ENCODE results near the gene MCTP1. TPM values are rescaled to one million over a fixed set of nuclear protein-coding genes. Genes with fewer than 3 reads are reported as not detected.
A peak's percentile ranks its signal among the peaks of the same experiment; 100 is the strongest.

Gene MCTP1
- total and polyA plus RNA-seq, 7 experiments from 2014 or later = 0.75 to 38.9 (median 2.3) TPM; not detected in 1

DNA sequence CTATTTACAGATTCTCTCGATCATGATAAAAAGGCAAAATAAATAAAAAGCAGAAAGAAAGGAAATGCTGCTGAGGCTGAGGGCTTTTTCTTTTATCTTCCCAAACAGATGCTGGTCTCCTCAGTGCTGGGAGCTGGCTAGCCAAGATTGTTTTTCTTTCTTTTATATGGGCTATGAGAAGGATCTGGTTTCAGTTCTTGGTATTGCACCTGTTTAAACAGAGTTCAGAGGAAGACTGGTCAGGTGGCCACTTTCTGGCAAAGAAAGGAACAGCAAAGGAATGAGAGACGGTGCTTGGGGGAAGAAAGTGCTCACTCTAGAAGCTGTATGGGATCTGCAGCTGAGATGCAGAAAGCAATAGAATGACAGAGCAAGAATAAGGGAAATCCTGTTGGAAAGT lies 577.5 kb downstream of the MCTP1 start:
- CTCF ChIA-PET = no interaction called here
- Histone ChIP-seq H3K27ac (ENCODE audit: low read depth, low read length) (no peak overlapping the region), H3K36me3 (ENCODE audit: control insufficient read depth in 2 of 3, insufficient read depth in 3 of 3, low read length in 3 of 3) (no peaks in the 10 kb centered on the region), H3K9me3 (ENCODE audit: control insufficient read depth in 2 of 3, low read length in 3 of 3) (no peaks in the 10 kb centered on the region), H3K4me3 (ENCODE audit: low read length) (no peak overlapping the region), H3K4me1 (ENCODE audit: control insufficient read depth in 2 of 2, insufficient read depth in 2 of 2, low read length in 2 of 2) (no peaks in the 10 kb centered on the region), H3K27me3 (ENCODE audit: control insufficient read depth in 2 of 2, insufficient read depth in 2 of 2, low read length in 2 of 2) (no peaks in the 10 kb centered on the region)
- ATAC-seq (no peak), DNase-seq (no peak)
- no peaks in the 10 kb centered on the region for H3K9me3 Mint-ChIP-seq
- intact Hi-C loops (cut with micrococcal nuclease) = no loop called here
- H3K27ac Mint-ChIP-seq = no peak overlapping the region
- H3K4me3 Mint-ChIP-seq = no peak overlapping the region
- no peaks in the 10 kb centered on the region for H3K27me3 Mint-ChIP-seq
- H3K36me3 Mint-ChIP-seq = peaks cover 3 to 43% (median 21%) of the 10 kb centered on the region in 5 donors
- H3K4me1 Mint-ChIP-seq = peaks cover 0 to 8% (median 0%) of the 10 kb centered on the region in 7 donors
- POLR2A ChIA-PET = no interaction called here

- no peaks in the 10 kb centered on the region for H3K27me3 ChIP-seq (ENCODE audit: control insufficient read depth in 2 of 2, insufficient read depth in 2 of 2, low read length in 2 of 2)
- peaks cover 0 to 11% (median 0%) of the 10 kb centered on the region in 7 donors for H3K4me1 Mint-ChIP-seq
- H3K27me3 Mint-ChIP-seq = no peaks in the 10 kb centered on the region
- DNase-seq (no peak), ATAC-seq (no peak)
- H3K36me3 Mint-ChIP-seq = peaks cover 0 to 29% (median 15%) of the 10 kb centered on the region in 5 donors
- H3K4me3 ChIP-seq (ENCODE audit: low read length) = no peak overlapping the region
- H3K36me3 ChIP-seq (ENCODE audit: control insufficient read depth in 2 of 3, insufficient read depth in 3 of 3, low read length in 3 of 3) = no peaks in the 10 kb centered on the region
- no peak overlapping the region for H3K27ac Mint-ChIP-seq
- no peaks in the 10 kb centered on the region for H3K4me1 ChIP-seq (ENCODE audit: control insufficient read depth in 2 of 2, insufficient read depth in 2 of 2, low read length in 2 of 2)
- no peaks in the 10 kb centered on the region for H3K9me3 ChIP-seq (ENCODE audit: control insufficient read depth in 2 of 3, low read length in 3 of 3)
- H3K9me3 Mint-ChIP-seq = no peaks in the 10 kb centered on the region
- no peak overlapping the region for H3K27ac ChIP-seq (ENCODE audit: low read depth, low read length)
- ChIA-PET CTCF (no interaction called here), POLR2A (no interaction called here)
- intact Hi-C loops (cut with micrococcal nuclease) = no loop called here
- no peak overlapping the region for H3K4me3 Mint-ChIP-seq
These were observed 579.5 kb downstream of the MCTP1 start for GRCh38 chr5:94705427-94705826.

- peak overlapping the region in 3 of 9 donors; percentile 14 to 48 (median 39) for H3K27ac Mint-ChIP-seq
- no peaks in the 10 kb centered on the region for H3K27me3 Mint-ChIP-seq
- intact Hi-C loops (cut with micrococcal nuclease) = no loop called here
- Histone ChIP-seq H3K27ac (ENCODE audit: low read depth, low read length) (no peak overlapping the region), H3K4me3 (ENCODE audit: low read length) (no peak overlapping the region), H3K27me3 (ENCODE audit: control insufficient read depth in 2 of 2, insufficient read depth in 2 of 2, low read length in 2 of 2) (no peaks in the 10 kb centered on the region), H3K4me1 (ENCODE audit: control insufficient read depth in 2 of 2, insufficient read depth in 2 of 2, low read length in 2 of 2) (no peaks in the 10 kb centered on the region), H3K9me3 (ENCODE audit: control insufficient read depth in 2 of 3, low read length in 3 of 3) (no peaks in the 10 kb centered on the region), H3K36me3 (ENCODE audit: control insufficient read depth in 2 of 3, insufficient read depth in 3 of 3, low read length in 3 of 3) (no peaks in the 10 kb centered on the region)
- POLR2A ChIA-PET = no interaction called here
- no peak for ATAC-seq
- no peak for DNase-seq
- no peaks in the 10 kb centered on the region for H3K9me3 Mint-ChIP-seq
- H3K4me3 Mint-ChIP-seq = no peak overlapping the region
- CTCF ChIA-PET = no interaction called here
- peaks cover 0 to 12% (median 0%) of the 10 kb centered on the region in 7 donors for H3K4me1 Mint-ChIP-seq
- H3K36me3 Mint-ChIP-seq = peaks cover 0 to 13% (median 5%) of the 10 kb centered on the region in 5 donors
These were observed 582.2 kb downstream of the MCTP1 start for GRCh38 chr5:94702729-94703128.

- Mint-ChIP-seq H3K4me3 (no peak overlapping the region), H3K36me3 (peaks cover 0 to 9% (median 5%) of the 10 kb centered on the region in 5 donors), H3K27ac (peak overlapping the region in 1 of 9 donors; percentile 36), H3K9me3 (no peaks in the 10 kb centered on the region), H3K27me3 (no peaks in the 10 kb centered on the region), H3K4me1 (peaks cover 0 to 10% (median 0%) of the 10 kb centered on the region in 7 donors)
- no peak for DNase-seq
- no peaks in the 10 kb centered on the region for H3K9me3 ChIP-seq (ENCODE audit: control insufficient read depth in 2 of 3, low read length in 3 of 3)
- no peaks in the 10 kb centered on the region for H3K4me1 ChIP-seq (ENCODE audit: control insufficient read depth in 2 of 2, insufficient read depth in 2 of 2, low read length in 2 of 2)
- ChIA-PET CTCF (no interaction called here), POLR2A (no interaction called here)
- no peak for ATAC-seq
- no peaks in the 10 kb centered on the region for H3K36me3 ChIP-seq (ENCODE audit: control insufficient read depth in 2 of 3, insufficient read depth in 3 of 3, low read length in 3 of 3)
- intact Hi-C loops (cut with micrococcal nuclease) = no loop called here
- no peak overlapping the region for H3K27ac ChIP-seq (ENCODE audit: low read depth, low read length)
- H3K27me3 ChIP-seq (ENCODE audit: control insufficient read depth in 2 of 2, insufficient read depth in 2 of 2, low read length in 2 of 2) = no peaks in the 10 kb centered on the region
- no peak overlapping the region for H3K4me3 ChIP-seq (ENCODE audit: low read length)
These were observed 584.3 kb downstream of the MCTP1 start for GRCh38 chr5:94700592-94700991.

DNA sequence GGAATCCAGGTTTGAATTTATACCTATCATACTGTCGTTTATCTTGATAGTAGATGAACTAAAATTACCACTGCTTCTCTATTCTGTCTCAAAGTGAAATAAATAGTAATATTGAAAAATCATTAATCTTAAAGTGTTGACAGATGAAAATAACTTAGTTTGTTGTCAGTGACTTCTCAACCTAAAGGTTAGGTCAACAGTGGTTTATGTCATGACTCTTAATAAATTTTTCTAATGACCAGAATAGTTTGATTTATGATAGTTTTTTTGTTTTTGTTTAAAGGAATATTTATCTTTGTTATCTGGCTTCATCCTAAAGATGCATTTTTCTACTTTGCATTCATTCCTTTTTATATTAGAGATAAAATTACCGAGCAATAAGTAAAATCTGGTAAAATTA lies 585.3 kb downstream of the MCTP1 start:
- ATAC-seq = no peak
- Mint-ChIP-seq H3K9me3 (no peaks in the 10 kb centered on the region), H3K36me3 (peaks cover 0 to 16% (median 5%) of the 10 kb centered on the region in 5 donors), H3K4me1 (peaks cover 0 to 10% (median 0%) of the 10 kb centered on the region in 7 donors), H3K27ac (no peak overlapping the region), H3K27me3 (no peaks in the 10 kb centered on the region), H3K4me3 (no peak overlapping the region)
- no peaks in the 10 kb centered on the region for H3K9me3 ChIP-seq (ENCODE audit: control insufficient read depth in 2 of 3, low read length in 3 of 3)
- ChIA-PET CTCF (no interaction called here), POLR2A (no interaction called here)
- intact Hi-C loops (cut with micrococcal nuclease) = no loop called here
- no peaks in the 10 kb centered on the region for H3K4me1 ChIP-seq (ENCODE audit: control insufficient read depth in 2 of 2, insufficient read depth in 2 of 2, low read length in 2 of 2)
- H3K27ac ChIP-seq (ENCODE audit: low read depth, low read length) = no peak overlapping the region
- H3K36me3 ChIP-seq (ENCODE audit: control insufficient read depth in 2 of 3, insufficient read depth in 3 of 3, low read length in 3 of 3) = peaks cover 0 to 7% (median 5%) of the 10 kb centered on the region in 3 experiments
- DNase-seq = no peak
- H3K4me3 ChIP-seq (ENCODE audit: low read length) = no peak overlapping the region
- no peaks in the 10 kb centered on the region for H3K27me3 ChIP-seq (ENCODE audit: control insufficient read depth in 2 of 2, insufficient read depth in 2 of 2, low read length in 2 of 2)

DNA sequence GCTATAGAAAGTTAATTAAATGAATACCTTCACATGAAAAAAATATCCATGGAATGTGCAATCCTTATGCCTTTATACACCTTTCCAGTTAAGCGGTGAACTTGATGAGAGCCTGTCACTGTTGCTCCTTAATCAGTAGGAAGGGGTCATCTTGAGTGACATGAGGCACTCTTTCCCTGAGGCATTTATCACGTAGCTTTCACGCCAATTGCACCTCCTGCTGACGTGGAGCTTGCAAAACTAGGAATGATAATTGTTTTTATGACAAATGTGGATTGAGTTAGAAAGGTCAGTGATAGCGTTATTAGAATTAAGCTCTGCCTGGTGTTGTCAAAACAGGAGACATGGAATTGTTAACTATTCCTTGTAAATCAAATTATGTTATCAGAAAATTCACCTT lies 586.7 kb downstream of the MCTP1 start:
- no peaks in the 10 kb centered on the region for H3K4me1 ChIP-seq (ENCODE audit: control insufficient read depth in 2 of 2, insufficient read depth in 2 of 2, low read length in 2 of 2)
- no peaks in the 10 kb centered on the region for H3K27me3 ChIP-seq (ENCODE audit: control insufficient read depth in 2 of 2, insufficient read depth in 2 of 2, low read length in 2 of 2)
- H3K27ac ChIP-seq (ENCODE audit: low read depth, low read length) = no peak overlapping the region
- H3K27ac Mint-ChIP-seq = no peak overlapping the region
- intact Hi-C loops (cut with micrococcal nuclease) = no loop called here
- CTCF ChIA-PET = no interaction called here
- peaks cover 0 to 8% (median 7%) of the 10 kb centered on the region in 3 experiments for H3K36me3 ChIP-seq (ENCODE audit: control insufficient read depth in 2 of 3, insufficient read depth in 3 of 3, low read length in 3 of 3)
- peaks cover 0 to 19% (median 5%) of the 10 kb centered on the region in 5 donors for H3K36me3 Mint-ChIP-seq
- peaks cover 0 to 13% (median 0%) of the 10 kb centered on the region in 7 donors for H3K4me1 Mint-ChIP-seq
- POLR2A ChIA-PET = no interaction called here
- H3K4me3 ChIP-seq (ENCODE audit: low read length) = no peak overlapping the region
- DNase-seq (no peak), ATAC-seq (no peak)
- no peaks in the 10 kb centered on the region for H3K27me3 Mint-ChIP-seq
- no peaks in the 10 kb centered on the region for H3K9me3 ChIP-seq (ENCODE audit: control insufficient read depth in 2 of 3, low read length in 3 of 3)
- no peak overlapping the region for H3K4me3 Mint-ChIP-seq
- no peaks in the 10 kb centered on the region for H3K9me3 Mint-ChIP-seq

DNA sequence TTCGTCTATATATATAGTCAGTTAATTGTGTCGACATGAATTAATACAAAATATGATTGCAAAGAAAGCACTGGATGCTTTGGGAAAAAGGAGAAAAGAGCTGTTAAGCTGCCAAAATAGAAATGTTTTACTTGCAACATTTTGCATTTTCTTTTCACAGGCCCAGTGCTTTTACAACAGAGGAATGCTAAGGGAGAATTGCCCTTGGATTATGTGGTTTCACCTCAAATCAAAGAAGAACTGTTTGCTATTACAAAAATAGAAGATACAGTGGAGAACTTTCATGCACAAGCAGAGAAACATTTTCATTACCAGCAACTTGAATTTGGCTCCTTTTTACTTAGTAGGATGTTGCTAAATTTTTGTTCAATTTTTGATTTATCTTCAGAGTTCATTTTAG lies 590.2 kb downstream of the MCTP1 start:
- ATAC-seq (no peak), DNase-seq (no peak)
- Mint-ChIP-seq H3K4me3 (no peak overlapping the region), H3K36me3 (peaks cover 0 to 21% (median 11%) of the 10 kb centered on the region in 5 donors), H3K9me3 (no peaks in the 10 kb centered on the region), H3K27ac (no peak overlapping the region), H3K4me1 (peaks cover 0 to 3% (median 0%) of the 10 kb centered on the region in 7 donors), H3K27me3 (no peaks in the 10 kb centered on the region)
- intact Hi-C loops (cut with micrococcal nuclease) = loop anchor here in 1 of 2 donors (5.0 kb wide), 1 partner anchor 158 kb away; no protein-coding TSS in a partner anchor
- H3K4me3 ChIP-seq (ENCODE audit: low read length) = no peak overlapping the region
- POLR2A ChIA-PET = no interaction called here
- no peaks in the 10 kb centered on the region for H3K9me3 ChIP-seq (ENCODE audit: control insufficient read depth in 2 of 3, low read length in 3 of 3)
- no peak overlapping the region for H3K27ac ChIP-seq (ENCODE audit: low read depth, low read length)
- H3K4me1 ChIP-seq (ENCODE audit: control insufficient read depth in 2 of 2, insufficient read depth in 2 of 2, low read length in 2 of 2) = no peaks in the 10 kb centered on the region
- peaks cover 0 to 11% (median 10%) of the 10 kb centered on the region in 3 experiments for H3K36me3 ChIP-seq (ENCODE audit: control insufficient read depth in 2 of 3, insufficient read depth in 3 of 3, low read length in 3 of 3)
- no peaks in the 10 kb centered on the region for H3K27me3 ChIP-seq (ENCODE audit: control insufficient read depth in 2 of 2, insufficient read depth in 2 of 2, low read length in 2 of 2)
- CTCF ChIA-PET = no interaction called here

Measured in naive thymus-derived CD4-positive, alpha-beta T cell (primary cell).